PC-9 (cell line): ENCODE measurements around the gene ARMC2.

Source experiments
- CTCF ChIP-seq: fragments of 200-600 bp; sonication (generic); conservative IDR thresholded peaks from 2 replicates; pipeline ENCODE4 v1.6.1; 2017; ENCODE audit warnings: mixed run types, antibody characterized with exemption, mild to moderate bottlenecking, moderate library complexity
- EZH2 ChIP-seq: fragments of 200-600 bp; sonication (generic); IDR thresholded peaks from 2 replicates; pipeline ENCODE4 v1.8.0; 2017; ENCODE audit warnings: antibody characterized with exemption, low read depth

- no peak for TF ChIP-seq CTCF
- no peak for TF ChIP-seq EZH2
These were observed 72.5 kb downstream of the ARMC2 start for GRCh38 chr6:108920751-108921150.
